DMS 273 (cell line): ENCODE results near the gene ZNF799.
"Not testable (repeated sequence)": the region's sequence is repeated elsewhere in the genome, so short reads cannot be mapped to it uniquely, and the experiment has no call there.

Experiments
- DNase-seq: peaks from one replicate; lab custom pipeline; 2025; ENCODE audit not compliant: unreplicated experiment; lab: John Stamatoyannopoulos, UW

Gene ZNF799

GRCh38 chr19:12400633-12401502 is at the start of gene ZNF799:
TSS of gene ZNF799 (minus strand) at chr19:12401271. CDS start at chr19:12401070, 201 bp downstream.
- DNase-seq, result peak; percentile 99

- DNase-seq, result no peak
These were observed 49.8 kb upstream of the ZNF799 start for GRCh38 chr19:12450844-12451243.

GRCh38 chr19:12448808-12449207 is 47.7 kb upstream of the ZNF799 start:
- DNase-seq, result no peak

- peak; percentile 99 for DNase-seq
These were observed 39.7 kb upstream of the ZNF799 start, which contains the start of gene ZNF443 for GRCh38 chr19:12440541-12441316. TSS of gene ZNF443 (minus strand) at chr19:12441021. CDS start at chr19:12440914, 107 bp downstream.

- peak; percentile 54 for DNase-seq
These were observed 38.8 kb upstream of the ZNF799 start for GRCh38 chr19:12439686-12440540.

GRCh38 chr19:12430726-12431299 is 29.7 kb upstream of the ZNF799 start:
- DNase-seq, result not testable (repeated sequence)

- DNase-seq, result no peak
These were observed 24.8 kb upstream of the ZNF799 start for GRCh38 chr19:12425888-12426274.

GRCh38 chr19:12425236-12425887 is 24.3 kb upstream of the ZNF799 start:
- DNase-seq, result no peak

- DNase-seq, result not testable (repeated sequence)
These were observed 16.2 kb upstream of the ZNF799 start for GRCh38 chr19:12417273-12417672.

- no peak for DNase-seq
These were observed 10.8 kb upstream of the ZNF799 start for GRCh38 chr19:12411893-12412292.

- DNase-seq, result peak; percentile 64
These were observed 1.0 kb downstream of the ZNF799 start for GRCh38 chr19:12399901-12400632.

- not testable (repeated sequence) for DNase-seq
These were observed 9.9 kb downstream of the ZNF799 start for GRCh38 chr19:12391148-12391547.

- not testable (repeated sequence) for DNase-seq
These were observed 14.7 kb downstream of the ZNF799 start for GRCh38 chr19:12386365-12386764.

GRCh38 chr19:12380444-12380737 is 20.7 kb downstream of the ZNF799 start:
- DNase-seq, result no peak

GRCh38 chr19:12379732-12380443 is 21.2 kb downstream of the ZNF799 start:
- DNase-seq, result no peak

GRCh38 chr19:12374026-12374425 is 27.0 kb downstream of the ZNF799 start:
- DNase-seq, result no peak

GRCh38 chr19:12365236-12366162 is 35.6 kb downstream of the ZNF799 start, which contains the start of gene ZNF442:
TSS of gene ZNF442 (minus strand) at chr19:12365683. CDS start at chr19:12363631, 2,052 bp downstream.
- DNase-seq, result peak; percentile 98
